RCC 7860 (cell line): Measurements from ENCODE around the gene SH3PXD2B.

ENCODE experiments used
- DNase-seq: peaks from one replicate; pipeline ENCODE4 v3.0.0-alpha.2; 2015; ENCODE audit warnings: low spot score
- FAIRE-seq: peaks from 2 replicates; lab custom pipeline; 2012; peaks lifted over from hg19 to GRCh38; lab: Jason Lieb, UNC

Gene SH3PXD2B

GRCh38 chr5:172437445-172438318, 16.6 kb downstream of the SH3PXD2B start:
- FAIRE-seq = no peak
- DNase-seq = peak; percentile 29

GRCh38 chr5:172436879-172437369, 17.4 kb downstream of the SH3PXD2B start:
- DNase-seq = no peak
- no peak for FAIRE-seq

GRCh38 chr5:172436078-172436878, 18.0 kb downstream of the SH3PXD2B start:
- DNase-seq (no peak), FAIRE-seq (no peak)

GRCh38 chr5:172435362-172436077, 18.8 kb downstream of the SH3PXD2B start:
- DNase-seq (no peak), FAIRE-seq (no peak)

- DNase-seq = no peak
- FAIRE-seq = no peak
These were observed 20.1 kb downstream of the SH3PXD2B start for GRCh38 chr5:172434251-172434650.

- no peak for DNase-seq
- no peak for FAIRE-seq
These were observed 20.8 kb downstream of the SH3PXD2B start for GRCh38 chr5:172433513-172433912.

- FAIRE-seq = no peak
- DNase-seq = no peak
These were observed 21.3 kb downstream of the SH3PXD2B start for GRCh38 chr5:172433071-172433470.

- FAIRE-seq (no peak), DNase-seq (no peak)
These were observed 24.0 kb downstream of the SH3PXD2B start for GRCh38 chr5:172430354-172430753.

- DNase-seq = no peak
- no peak for FAIRE-seq
These were observed 25.0 kb downstream of the SH3PXD2B start for GRCh38 chr5:172429201-172429940.

GRCh38 chr5:172428224-172429166, 25.8 kb downstream of the SH3PXD2B start:
- FAIRE-seq (no peak), DNase-seq (no peak)

- no peak for FAIRE-seq
These were observed 27.1 kb downstream of the SH3PXD2B start for GRCh38 chr5:172427202-172427601.

GRCh38 chr5:172426086-172426485, 28.2 kb downstream of the SH3PXD2B start:
- DNase-seq (no peak), FAIRE-seq (no peak)

More at GRCh38 chr5:172427202-172427601, 27.1 kb downstream of the SH3PXD2B start:
- no peak for DNase-seq

- FAIRE-seq (no peak), DNase-seq (no peak)
These were observed 28.9 kb downstream of the SH3PXD2B start for GRCh38 chr5:172425402-172425801.

- DNase-seq (no peak), FAIRE-seq (no peak)
These were observed 29.5 kb downstream of the SH3PXD2B start for GRCh38 chr5:172424808-172425207.

- DNase-seq (no peak), FAIRE-seq (no peak)
These were observed 30.2 kb downstream of the SH3PXD2B start for GRCh38 chr5:172424111-172424490.

- no peak for DNase-seq
- no peak for FAIRE-seq
These were observed 30.8 kb downstream of the SH3PXD2B start for GRCh38 chr5:172423379-172424110.

- DNase-seq (no peak), FAIRE-seq (no peak)
These were observed 32.1 kb downstream of the SH3PXD2B start for GRCh38 chr5:172422255-172422654.

- DNase-seq (no peak), FAIRE-seq (no peak)
These were observed 33.3 kb downstream of the SH3PXD2B start for GRCh38 chr5:172421020-172421419.
